BJ (cell line): ENCODE data around the gene RASAL3. TPM values are rescaled to one million over a fixed set of nuclear protein-coding genes. Genes with fewer than 3 reads are reported as not detected.

Source experiments
- CTCF ChIA-PET: fragments of 350-600 bp; formaldehyde crosslinking; extraction: SDS; loops from one replicate; lab custom pipeline; 2021; ENCODE audit warnings: antibody characterized with exemption, inconsistent platforms; lab: Yijun Ruan, JAX
- POLR2A ChIA-PET: fragments of 300-600 bp; sonication (Branson Sonifier 250); formaldehyde crosslinking; extraction: SDS; loops from one replicate; lab custom pipeline; 2021; ENCODE audit warnings: antibody characterized with exemption; lab: Charles Lee
- DNase-seq: peaks from one replicate; pipeline ENCODE4 v3.0.0-alpha.2; 2011; ENCODE audit warnings: low read depth
- H3K27me3 ChIP-seq: 2 replicates; pipeline ENCODE4 v1.6.0; 2011; ENCODE audit warnings: low read length; ENCODE audit not compliant: control insufficient read depth, insufficient read depth
- H3K36me3 ChIP-seq: 2 replicates; pipeline ENCODE4 v1.5.1; 2011; ENCODE audit warnings: low read length; ENCODE audit not compliant: control insufficient read depth, insufficient read depth
- H3K4me3 ChIP-seq: 2 replicates; pipeline ENCODE4 v1.5.1; 2011; ENCODE audit warnings: low read depth, mild to moderate bottlenecking, control low read depth, low read length
- polyA plus RNA-seq: library from polyadenylated mRNA; depleted of rRNA; stranded (reverse); fragments of >200 nt; gene quantifications from 2 replicates; pipeline ENCODE4 v1.2.3, GENCODE V29; 2011
- TF ChIP-seq, protein P1 (sequence below): IDR thresholded peaks from 2 replicates; pipeline ENCODE4 v1.5.1; 2011; ENCODE audit warnings: low read depth, mild to moderate bottlenecking, control low read depth, inconsistent platforms, low read length, moderate library complexity; ENCODE audit not compliant: insufficient read depth

RASAL3 gene
- polyA plus RNA-seq, 1 experiment: not detected

DNA sequence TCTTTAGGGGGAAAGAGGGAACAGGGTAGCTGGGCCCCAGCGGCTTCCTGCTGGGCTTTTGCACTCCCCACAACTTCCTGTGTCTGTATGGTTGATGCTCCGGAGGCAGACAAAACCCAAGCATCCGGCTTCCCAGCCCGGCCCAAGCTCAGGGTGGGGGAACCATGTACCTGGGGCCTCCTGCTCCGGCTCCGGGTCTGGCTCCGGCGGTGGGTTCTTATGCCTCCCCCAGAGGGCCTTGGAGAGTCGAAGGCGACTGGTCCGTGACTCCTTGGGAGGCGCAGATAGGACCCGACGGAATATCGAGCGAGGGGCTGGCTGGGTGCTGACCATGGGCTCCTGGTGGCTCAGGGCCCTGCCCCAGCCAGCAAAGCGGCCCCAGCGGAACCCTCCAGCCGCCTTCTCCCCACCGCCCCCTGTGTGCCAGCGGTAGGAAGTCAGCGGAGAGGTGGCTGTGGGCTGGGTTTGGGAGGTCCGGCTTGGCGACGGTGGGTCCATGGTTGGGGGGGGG, 428 bp downstream of the RASAL3 start:
- POLR2A ChIA-PET: no interaction called here

DNA sequence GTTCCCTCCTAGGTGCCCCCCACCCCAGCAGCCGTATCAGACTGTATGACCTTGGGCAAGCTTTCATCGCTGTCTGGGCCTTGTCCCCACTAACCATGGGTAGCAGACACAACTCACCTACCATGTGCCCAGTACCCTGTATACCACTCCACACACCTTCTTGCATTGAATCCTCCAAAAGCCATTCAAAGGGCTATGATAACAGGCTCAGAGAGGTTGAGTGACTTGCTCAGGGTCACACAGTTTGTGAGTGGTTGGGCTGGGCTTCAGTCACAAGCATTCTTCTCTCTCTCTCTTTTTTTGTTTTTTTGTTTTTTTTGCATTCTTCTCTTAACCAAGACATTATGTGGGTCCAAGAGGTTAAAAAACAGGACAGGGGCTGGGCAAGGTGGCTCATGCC, 2.6 kb downstream of the RASAL3 start:
- ChIA-PET CTCF (interaction anchor here (0.6 kb wide), 1 partner anchor 416 kb away, joined by 3 read pairs; no protein-coding TSS in a partner anchor), POLR2A (no interaction called here)

More for the DNA sequence above, 428 bp downstream of the RASAL3 start:
- TF ChIP-seq, protein P1, sequence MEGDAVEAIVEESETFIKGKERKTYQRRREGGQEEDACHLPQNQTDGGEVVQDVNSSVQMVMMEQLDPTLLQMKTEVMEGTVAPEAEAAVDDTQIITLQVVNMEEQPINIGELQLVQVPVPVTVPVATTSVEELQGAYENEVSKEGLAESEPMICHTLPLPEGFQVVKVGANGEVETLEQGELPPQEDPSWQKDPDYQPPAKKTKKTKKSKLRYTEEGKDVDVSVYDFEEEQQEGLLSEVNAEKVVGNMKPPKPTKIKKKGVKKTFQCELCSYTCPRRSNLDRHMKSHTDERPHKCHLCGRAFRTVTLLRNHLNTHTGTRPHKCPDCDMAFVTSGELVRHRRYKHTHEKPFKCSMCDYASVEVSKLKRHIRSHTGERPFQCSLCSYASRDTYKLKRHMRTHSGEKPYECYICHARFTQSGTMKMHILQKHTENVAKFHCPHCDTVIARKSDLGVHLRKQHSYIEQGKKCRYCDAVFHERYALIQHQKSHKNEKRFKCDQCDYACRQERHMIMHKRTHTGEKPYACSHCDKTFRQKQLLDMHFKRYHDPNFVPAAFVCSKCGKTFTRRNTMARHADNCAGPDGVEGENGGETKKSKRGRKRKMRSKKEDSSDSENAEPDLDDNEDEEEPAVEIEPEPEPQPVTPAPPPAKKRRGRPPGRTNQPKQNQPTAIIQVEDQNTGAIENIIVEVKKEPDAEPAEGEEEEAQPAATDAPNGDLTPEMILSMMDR: no peak
- no peak for DNase-seq
- Histone ChIP-seq H3K36me3 (no peaks in the 10 kb centered on the region), H3K4me3 (no peak overlapping the region), H3K27me3 (peaks cover 5% of the 10 kb centered on the region)
- CTCF ChIA-PET: no interaction called here

GRCh38 chr19:15457701-15458484, 6.5 kb downstream of the RASAL3 start:
- H3K27me3 ChIP-seq: peaks cover 13% of the 10 kb centered on the region
- H3K36me3 ChIP-seq: no peaks in the 10 kb centered on the region
- no peak overlapping the region for H3K4me3 ChIP-seq
- no peak for DNase-seq
- TF ChIP-seq, protein P1: no peak
- POLR2A ChIA-PET: no interaction called here
- CTCF ChIA-PET: no interaction called here

More for the DNA sequence above, 2.6 kb downstream of the RASAL3 start:
- TF ChIP-seq, protein P1: no peak
- no peak for DNase-seq
- no peak overlapping the region for H3K4me3 ChIP-seq
- no peaks in the 10 kb centered on the region for H3K36me3 ChIP-seq
- H3K27me3 ChIP-seq: peaks cover 9% of the 10 kb centered on the region

- ChIA-PET POLR2A (no interaction called here), CTCF (interaction anchor here (1.2 kb wide), 1 partner anchor 19 kb away, joined by 3 read pairs; no protein-coding TSS in a partner anchor)
Observed at GRCh38 chr19:15456871-15457700, 7.3 kb downstream of the RASAL3 start.

More at GRCh38 chr19:15456871-15457700, 7.3 kb downstream of the RASAL3 start:
- H3K36me3 ChIP-seq: no peaks in the 10 kb centered on the region
- no peak overlapping the region for H3K4me3 ChIP-seq
- TF ChIP-seq, protein P1: no peak
- H3K27me3 ChIP-seq: peaks cover 13% of the 10 kb centered on the region
- DNase-seq: no peak
